Stimulated activated CD4-positive, alpha-beta T cell treated with anti-CD3 and anti-CD28 coated beads, Interleukin-15, amount 100 ng/mL, for 24 hours (primary cell): Measurements from ENCODE around the gene C5orf24.
A peak's percentile ranks its signal among the peaks of the same experiment; 100 is the strongest.
"Not testable (repeated sequence)": the region's sequence is repeated elsewhere in the genome, so short reads cannot be mapped to it uniquely, and the experiment has no call there.

ENCODE experiments used
- DNase-seq: peaks from one replicate; pipeline ENCODE4 v3.0.0-alpha.2; 2020

Gene C5orf24

DNA sequence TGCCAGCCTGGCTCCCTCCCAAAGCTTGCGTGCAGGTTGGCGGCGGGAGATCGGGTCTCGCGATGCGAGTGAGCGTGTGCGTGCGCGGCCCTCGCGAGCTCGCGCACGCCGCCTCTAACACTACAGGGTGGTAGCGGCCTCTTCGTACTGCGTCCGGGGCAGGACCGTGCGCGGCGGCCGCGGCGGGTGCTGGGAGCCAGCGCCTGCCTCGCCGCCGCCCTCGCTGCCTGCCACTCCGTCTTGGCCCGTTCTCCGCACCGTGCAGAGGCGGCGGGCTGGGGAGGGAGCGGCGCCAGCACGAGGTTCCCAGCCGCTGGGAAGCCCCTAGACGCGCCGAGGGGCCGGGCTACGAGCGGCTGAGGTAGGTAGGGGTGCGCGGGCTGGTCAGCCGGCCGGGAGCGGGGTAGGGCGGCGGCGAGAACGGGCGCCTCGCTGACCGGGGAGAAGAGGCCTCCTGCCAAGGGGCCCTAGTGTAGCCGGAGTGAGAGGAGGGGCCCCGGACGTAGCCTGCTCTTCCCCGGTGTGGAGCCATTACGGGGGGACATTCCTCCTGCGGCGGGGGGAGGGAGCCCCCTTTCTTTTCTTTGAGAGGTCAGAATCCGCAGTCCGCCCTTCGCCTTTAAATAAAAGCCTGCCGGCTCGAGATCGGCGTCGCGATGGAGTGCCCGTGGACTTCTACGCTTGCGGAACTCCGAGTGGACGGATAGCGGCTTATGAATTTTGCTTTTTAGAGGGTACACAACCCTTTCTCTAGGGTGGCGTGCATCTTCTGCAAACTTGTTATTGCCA lies at the start of gene C5orf24:
TSS of gene C5orf24 (plus strand) at position 117 of the 789 bp plus-strand sequence. CDS start 8,933 bp downstream, outside the sequence.
- peak; percentile 95 for DNase-seq

DNA sequence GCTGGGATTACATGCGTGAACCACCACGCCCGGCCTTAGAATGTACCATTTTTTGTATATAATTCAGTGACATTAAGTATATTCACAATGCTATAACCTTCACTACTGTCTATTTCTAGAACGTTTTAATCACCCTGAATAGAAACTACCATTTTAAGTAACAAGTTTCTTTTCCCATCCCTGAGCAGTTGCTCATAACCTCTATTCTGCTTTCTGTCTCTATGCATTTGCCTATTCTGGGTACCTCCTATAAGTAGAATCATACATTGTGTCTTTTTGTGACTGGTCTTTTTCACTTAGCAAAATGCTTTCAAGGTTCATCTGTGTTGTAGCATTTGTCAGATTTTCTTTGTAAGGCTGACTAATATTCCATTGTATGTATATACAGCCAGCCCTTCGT lies 47.3 kb upstream of the C5orf24 start:
- DNase-seq = no peak

DNA sequence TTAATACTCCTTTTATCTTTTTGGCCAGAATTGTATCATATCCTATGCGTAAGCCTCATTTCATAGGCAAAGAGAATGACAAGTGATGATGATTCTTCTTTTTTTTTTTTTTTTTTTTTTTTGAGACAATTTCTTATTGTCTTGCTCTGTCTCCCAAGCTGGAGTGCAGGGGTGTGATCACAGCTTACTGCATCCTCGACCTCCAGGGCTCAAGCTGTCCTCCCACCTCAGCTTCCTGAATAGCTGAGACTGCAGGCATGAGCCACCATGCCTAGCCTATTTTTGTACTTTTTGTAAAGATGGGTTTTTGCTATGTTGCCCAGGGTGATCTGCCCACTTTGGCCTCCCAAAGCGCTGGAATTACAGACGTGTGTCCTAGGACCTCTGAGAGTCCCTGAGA lies 41.9 kb upstream of the C5orf24 start:
- DNase-seq = no peak

DNA sequence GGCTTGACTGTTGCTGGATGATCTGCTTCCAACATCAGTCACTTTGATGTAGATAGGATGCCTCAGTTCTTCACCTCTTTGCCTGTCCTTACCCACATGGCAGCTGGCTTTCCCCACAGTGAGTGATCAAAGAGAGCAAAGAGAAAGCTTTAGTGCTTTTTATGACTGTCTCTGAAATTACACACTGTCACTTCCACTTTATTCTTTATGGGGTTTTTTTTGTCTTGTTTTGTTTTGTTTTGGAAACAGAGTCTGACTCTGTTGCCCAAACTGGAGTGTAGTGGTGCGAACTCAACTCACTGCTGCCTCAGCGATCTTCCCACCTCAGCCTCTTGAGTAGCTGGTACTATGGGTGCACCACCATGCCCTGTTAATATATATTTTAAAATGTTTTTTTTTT lies 32.4 kb upstream of the C5orf24 start:
- no peak for DNase-seq

DNA sequence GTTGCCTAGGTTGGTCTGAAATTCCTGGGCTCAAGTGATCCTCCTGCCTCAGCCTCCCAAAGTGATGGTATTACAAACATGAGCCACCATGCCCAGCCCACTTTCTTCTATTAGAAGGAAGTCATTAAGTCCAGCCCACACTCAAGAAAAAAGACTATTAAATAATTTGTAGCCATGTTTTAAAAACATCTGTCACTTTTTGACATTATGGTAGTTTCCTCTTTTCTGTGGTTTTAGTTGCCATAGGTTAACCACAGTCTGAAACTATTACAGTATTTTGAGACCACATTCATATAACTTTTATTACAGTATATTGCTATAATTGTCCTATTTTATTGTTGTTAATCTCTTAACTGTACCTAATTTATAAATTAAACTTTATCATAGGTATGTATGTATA lies 31.9 kb upstream of the C5orf24 start:
- DNase-seq = no peak

DNA sequence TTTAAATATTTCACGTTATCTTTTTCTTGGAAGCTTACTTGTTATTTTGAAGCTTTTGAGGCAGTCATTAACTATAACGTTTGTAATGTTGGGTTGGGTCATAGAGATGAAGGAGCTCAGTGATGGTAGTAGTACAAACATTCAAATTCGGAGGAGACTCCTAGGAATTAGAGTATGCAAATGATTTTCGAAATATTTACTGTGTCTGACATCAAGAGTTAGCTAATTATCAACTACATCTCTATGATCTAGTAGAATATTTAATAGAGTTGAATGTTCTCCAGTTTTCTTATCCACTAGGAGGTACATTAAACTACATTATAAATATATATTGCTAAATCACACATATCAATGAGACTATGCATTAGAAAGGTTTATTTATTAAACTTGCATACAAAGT lies 28.8 kb upstream of the C5orf24 start:
- DNase-seq = no peak

DNA sequence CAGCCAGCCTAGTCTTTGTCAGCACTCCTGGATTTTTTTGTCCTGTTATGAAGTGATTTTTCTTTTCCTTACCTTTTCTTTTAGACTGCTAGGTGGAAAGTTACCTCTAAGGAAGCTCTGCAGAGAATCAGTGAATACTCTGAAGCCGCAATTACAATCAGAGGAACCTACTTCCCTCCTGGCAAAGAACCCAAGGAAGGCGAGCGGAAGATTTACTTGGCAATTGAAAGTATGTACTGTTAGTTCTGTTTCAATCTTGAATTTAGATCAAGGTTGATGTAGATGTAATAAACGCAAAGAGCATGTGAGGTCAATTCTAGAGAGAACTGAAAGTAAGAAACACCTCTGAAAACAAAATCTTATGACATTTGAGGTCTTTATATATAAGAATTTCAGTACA lies 27.0 kb upstream of the C5orf24 start:
- DNase-seq = no peak

DNA sequence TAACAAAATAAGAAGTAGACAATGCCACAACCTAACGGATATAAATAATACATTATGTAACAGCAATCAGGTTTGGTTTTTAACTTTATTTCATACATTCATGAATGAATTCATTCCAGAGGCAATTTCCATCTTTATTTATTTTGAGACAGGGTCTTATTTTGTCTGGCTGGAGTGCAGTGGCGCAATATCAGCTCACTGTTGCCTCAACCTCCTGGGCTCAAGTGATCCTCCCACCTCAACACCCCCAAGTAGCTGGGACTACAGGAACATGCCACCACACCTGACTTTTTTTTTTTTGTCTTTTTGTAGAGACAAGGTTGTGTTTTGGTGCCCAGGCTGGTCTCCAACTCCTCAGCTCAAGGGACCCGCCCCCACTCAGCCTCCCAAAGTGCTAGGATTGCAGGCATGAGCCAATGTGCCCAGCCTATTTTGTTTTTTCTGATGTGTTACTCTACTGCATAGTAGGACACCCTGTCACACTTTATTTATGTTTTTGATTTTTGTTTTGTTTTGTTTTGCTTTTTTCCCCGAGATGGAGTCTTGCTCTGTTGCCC lies 26.3 kb upstream of the C5orf24 start:
- DNase-seq = no peak

DNA sequence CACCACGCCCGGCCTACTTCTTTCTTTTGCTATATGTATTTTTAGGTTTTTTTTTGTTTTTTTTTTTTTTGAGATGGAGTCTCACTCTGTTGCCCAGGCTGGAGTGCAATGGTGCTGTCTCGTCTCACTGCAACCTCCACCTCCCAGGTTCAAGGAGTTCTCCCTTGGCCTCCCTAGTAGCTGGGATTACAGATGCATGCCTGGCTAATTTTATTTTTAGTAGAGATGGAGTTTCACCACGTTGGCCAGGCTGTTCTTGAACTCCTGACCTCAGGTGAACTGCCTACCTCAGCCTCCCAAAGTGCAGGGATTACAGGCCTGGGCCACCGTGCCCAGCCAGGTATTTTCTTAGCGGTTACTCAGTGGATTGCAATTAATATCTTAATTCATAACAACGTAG lies 23.9 kb upstream of the C5orf24 start:
- no peak for DNase-seq

DNA sequence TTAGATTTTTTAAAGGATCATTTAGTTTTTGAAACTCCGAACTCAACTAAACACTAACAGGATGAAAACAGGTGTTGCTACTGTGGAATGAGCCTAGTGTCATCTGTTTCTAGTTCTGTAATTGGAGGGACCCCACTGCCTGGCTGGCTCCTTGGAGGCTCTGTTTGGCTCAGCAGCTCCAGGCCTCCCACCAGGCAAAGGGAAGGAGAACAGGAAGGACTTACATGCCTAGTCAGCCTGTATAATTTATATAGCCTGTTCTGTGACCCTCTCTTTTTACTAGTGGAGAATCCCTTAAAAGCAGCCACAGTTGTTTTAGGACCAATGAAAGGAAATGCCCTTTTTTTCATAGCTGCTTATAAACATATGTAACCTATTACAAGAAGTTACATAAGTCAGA lies 21.1 kb upstream of the C5orf24 start:
- no peak for DNase-seq

DNA sequence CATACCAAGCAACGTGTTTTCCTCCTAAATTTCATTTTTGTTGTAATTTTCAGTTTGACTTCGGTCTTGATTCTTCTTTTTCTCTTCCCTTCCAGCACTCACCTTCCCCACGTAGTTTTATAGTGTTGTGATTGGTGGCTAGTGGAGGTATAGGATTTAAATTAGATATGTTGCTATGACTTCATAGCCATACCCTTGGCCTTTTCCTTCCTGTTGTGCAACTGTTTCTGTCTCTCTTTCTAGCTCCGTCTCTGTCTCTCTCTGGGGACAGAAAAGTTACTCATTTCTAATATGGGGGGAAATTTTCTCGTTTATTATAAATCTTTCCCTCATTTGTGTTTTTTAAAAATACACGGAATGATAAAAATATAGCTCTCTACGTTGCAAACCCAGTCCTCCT lies 20.6 kb upstream of the C5orf24 start:
- DNase-seq = no peak

DNA sequence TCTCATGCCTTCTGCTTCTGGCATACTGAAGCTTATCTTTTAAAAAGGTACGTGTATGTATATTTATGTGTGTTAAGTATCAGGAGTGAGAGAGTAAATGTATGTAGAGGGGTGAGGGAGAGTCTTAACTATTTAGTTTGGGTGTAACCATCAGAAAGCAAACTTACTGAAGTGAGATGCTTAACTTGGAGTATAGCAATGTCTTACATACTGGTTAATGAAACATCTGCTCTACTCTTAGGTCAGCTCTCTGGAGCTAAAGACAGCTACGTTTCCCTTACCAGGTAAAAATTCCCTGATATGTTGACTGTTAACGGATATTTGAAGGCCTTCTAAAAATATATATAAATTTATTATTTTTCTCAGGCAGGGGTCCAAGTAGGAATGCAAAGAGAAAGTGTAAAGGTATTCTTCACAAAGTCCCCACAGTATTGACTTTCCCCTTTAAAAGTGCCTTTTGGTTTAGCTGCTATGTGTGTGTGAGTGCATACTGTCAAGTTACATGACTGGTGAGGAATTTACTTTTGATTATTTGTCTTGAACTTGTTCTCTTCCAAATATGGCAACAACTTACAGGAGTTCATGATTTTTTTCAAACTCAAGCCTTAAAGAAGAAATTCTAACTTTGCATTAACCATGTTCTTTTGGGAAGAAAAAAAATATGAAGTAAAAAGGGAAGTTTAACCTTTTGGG lies 12.3 kb upstream of the C5orf24 start:
- no peak for DNase-seq

DNA sequence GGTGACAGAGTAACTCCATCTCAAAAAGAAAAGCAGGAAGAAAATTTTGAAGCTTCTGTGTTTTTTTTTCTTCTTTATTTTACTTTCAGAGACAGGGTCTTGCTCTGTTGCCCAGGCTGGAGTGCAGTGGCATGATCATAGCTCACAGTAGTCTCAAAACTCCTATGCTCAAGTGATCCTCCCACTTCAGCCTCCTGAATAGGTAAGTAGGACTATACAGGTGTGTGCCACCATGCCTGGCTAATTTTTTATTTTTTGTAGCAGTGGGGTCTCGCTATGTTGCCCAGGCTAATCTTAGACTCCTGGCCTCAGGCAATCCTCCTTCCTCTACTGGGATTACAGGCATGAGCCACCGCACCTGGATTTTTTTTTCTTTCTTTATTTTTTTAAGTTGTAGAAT lies 10.1 kb upstream of the C5orf24 start:
- no peak for DNase-seq

DNA sequence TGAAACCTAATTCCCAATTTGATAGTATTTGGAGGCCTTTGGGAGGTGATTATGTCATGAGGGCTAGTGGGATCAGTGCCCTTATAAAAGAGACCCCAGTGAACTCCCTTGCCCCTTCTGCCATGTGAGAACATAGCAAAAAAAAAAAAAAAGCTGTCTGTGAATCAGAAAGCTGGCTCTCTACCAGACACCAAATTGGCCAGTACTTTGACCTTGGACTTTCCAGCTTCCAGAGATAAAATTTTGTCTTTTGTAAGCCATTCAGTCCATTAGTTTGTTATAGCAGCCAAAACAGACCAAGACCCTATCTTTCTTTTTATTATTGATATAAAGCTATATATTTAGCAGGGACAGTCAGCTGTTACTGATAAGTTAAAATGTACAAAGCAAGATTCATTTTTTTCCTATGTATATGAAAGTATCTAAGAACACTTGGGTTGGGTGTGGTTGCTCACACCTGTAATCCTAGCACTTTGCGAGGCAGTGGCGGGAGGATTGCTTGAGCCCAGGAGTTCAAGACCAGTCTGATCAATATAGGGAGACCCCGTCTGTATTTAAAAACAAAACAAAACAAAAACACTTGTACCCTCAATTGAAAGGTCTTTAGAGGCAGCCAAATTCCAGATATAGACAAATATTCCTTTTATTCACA lies 8.1 kb upstream of the C5orf24 start:
- DNase-seq = no peak

DNA sequence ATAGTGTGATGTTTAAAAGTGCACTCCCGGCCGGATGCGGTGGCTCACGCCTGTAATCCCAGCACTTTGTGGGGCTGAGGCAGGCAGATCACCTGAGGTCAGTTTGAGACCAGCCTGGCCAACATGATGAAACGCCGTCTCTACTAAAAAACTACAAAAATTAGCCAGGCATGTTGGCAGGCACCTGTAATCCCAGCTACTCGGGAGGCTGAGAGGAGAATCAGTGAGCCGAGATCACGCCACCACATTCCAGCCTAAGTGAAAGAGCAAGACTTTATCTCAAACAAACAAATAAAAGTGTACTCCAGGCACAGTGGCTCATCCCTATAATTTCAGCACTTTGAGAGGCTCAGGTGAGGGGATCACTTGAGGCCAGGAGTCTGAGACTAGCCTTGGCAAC lies 7.4 kb upstream of the C5orf24 start:
- not testable (repeated sequence) for DNase-seq

DNA sequence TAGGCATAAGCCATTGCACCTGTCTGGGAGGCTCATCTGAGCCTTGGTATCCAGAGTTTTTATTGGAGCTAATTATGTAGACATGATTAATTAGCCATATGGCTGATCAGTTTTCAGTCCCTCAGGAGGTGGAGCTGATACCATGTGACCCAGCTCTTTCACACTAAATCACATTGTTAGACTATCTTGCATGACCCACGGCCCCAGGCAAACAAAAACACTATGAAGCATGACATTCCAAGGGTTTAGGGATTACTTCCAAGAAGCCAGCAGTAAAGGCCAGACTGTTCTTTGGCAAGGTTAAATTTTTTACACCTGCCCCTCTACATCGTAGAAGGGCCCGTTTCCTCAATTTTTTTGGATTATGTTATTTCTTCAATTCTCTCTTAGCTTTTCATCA lies 5.0 kb upstream of the C5orf24 start:
- no peak for DNase-seq

DNA sequence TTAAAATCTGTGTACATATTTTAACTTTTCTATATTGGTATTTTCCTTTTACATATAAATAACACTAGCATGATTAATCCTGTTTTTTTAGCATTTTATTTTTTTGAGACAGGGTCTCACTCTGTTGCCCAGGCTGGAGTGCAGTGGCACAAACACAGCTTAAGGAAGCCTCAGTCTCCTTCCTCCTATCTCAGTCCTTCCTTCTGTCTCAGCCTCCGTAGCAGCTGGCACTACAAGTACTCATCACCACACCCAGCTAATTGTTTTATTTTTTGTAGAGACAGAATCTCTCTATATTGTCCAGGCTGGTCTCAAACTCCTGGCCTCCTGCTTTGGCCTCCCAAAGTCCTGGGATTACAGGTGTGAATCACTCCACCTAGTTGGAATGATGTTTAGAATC lies 1.5 kb upstream of the C5orf24 start:
- no peak for DNase-seq

DNA sequence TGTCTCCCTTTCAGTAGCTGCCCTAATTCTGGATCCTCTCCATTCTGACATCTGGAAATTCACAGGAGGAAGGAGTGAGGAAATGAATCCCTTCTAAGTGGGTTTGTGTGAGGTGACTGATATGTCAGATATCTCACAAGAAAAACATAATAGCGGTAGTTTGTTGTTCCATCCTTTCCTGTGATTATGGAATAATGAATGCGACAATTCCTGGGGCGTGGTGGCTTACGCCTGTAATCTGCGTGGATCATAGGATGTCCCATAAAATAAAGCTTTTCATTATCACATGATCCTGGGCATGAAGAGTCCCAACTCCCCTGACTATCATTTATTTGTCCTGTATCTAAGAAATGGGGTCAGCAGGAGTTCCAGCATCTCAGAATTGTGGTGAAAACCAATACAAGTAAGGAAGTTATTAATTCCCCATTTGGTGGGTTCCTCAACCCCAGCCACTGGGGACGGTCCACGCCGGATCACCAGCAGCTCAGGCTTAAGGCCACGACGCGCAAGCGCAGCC lies 375 bp upstream of the C5orf24 start:
- DNase-seq = no peak

DNA sequence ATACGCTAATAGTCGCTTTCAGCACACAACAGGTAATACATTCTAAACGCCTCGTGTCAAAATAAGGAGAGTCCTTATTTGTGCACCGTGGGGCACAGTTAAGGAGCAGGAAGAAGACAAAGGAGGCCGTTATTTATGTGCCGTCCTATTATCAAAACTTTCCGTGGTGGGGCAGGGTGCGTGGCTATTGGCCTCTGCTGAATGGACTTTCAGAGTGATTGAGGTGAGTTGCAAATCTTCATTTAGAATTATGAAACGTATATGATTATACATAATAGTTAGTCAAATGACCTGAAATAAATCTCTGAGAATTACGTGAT lies 833 bp downstream of the C5orf24 start:
- DNase-seq = peak; percentile 46

DNA sequence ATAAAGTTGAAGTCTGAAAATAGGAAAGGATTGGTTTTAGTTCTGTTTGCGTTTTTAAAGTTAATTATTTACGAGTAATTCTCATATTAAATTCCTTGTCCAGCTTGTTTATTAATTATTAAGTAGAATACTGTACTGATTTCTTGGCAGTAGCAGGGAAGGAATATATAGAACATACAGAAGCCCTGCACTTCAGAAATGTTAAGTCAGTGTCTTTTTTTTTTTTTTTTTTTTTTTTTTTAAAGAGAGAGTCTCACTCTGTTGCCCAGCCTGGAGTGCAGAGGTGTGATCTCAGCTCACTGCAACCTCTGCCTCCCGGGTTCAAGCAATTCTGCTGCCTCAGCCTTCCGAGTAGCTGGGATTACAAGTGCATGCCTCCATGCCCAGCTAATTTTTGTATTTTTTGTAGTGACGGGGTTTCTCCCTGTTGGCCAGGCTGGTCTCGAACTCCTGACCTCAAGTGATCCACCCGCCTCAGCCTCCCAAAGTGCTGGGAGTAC lies 3.7 kb downstream of the C5orf24 start:
- DNase-seq = not testable (repeated sequence)

DNA sequence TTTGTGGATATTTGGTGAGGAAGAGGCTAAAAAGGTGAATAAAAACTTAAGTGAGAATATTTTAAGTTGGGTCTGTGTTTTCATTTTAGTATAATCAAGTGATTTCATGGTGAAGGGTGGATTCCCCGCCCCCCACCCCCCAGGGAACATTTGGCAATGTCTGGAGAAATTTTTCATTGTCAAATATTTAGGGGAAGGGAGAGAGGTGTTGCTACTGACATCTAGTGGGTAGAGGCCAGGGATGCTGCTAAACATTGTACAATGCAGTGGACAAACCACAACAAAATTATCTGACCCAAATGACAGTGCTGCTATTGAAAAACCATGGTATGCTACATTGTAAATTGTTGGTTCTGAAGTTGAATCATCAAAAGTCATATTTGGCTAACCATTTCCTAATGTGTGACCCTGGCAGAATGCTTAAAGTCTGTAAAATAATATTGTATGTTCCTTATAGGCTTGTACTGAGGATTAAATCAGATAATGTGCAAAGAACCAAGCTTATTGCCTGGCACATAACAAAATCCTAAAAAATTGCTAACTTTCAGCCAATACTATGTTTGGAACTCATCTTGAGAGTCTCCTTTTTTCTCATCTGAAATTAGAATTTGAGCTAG lies 5.6 kb downstream of the C5orf24 start:
- no peak for DNase-seq

DNA sequence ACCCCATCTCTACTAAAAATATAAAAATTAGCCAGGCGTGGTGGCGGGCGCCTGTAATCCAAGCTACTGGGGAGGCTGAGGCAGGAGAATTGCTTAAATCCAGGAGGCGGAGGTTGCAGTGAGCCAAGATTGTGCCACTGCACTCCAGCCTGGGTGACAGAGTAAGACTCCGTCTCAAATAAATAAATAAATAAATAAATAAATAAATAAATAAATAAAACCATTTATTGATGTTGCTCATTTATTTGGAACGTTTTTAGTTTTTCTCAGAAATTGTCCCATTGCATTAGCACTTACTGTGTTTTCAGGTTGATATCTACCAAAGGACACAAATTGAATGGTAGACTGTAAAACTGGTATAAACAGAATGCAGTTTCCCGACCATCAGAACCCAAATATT lies 10.7 kb downstream of the C5orf24 start:
- not testable (repeated sequence) for DNase-seq

DNA sequence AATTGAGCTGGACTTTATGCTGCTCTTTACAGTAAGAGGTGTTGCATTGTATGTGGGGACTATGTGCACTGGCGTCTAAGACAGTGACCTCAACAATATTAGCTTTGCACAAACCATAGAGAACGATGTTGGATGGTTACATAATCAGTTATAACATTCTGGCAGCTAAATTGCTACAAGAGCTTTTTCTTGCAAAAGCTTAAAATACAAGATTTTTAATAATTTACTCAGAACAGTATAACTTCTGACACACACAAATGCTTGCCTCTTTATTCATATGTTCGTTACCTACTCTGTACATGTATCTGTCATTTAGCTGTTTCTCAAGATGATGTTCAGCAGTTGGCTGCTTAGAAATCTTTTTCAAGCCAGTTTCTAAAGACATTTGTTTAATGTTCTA lies 11.6 kb downstream of the C5orf24 start:
- DNase-seq = no peak
